ENCODE data around the gene MRFAP1. TPM values are rescaled to one million over a fixed set of nuclear protein-coding genes. Genes with fewer than 3 reads are reported as not detected.
A peak's percentile ranks its signal among the peaks of the same experiment; 100 is the strongest.

The MRFAP1 gene
- total and polyA plus RNA-seq, 2 experiments from 2014 or later: 221 to 256 TPM

- Histone ChIP-seq H3K27me3 (no peaks in the 10 kb centered on the region), H3K36me3 (replicated peaks; ENCODE audit: insufficient read depth, low read depth) (no peaks in the 10 kb centered on the region), H3K4me1 (ENCODE audit: insufficient read depth) (peaks cover 18% of the 10 kb centered on the region), H3K9me3 (ENCODE audit: low read depth) (no peaks in the 10 kb centered on the region), H4K20me1 (ENCODE audit: insufficient read depth, poor library complexity, severe bottlenecking) (no peaks in the 10 kb centered on the region), H2AFZ (no peak overlapping the region), H3K4me3 (no peak overlapping the region), H3K9me2 (replicated peaks; ENCODE audit: insufficient read depth) (no peaks in the 10 kb centered on the region), H3K79me2 (peaks cover 5% of the 10 kb centered on the region), H3K27ac (no peak overlapping the region), H3K4me2 (no peak overlapping the region)
- no peak for DNase-seq (ENCODE audit: low spot score)
- 97% methylated on average over 11 of the region's 11 CpGs for WGBS (ENCODE audit: low lambda C conversion rate, missing lambda C conversion rate)
- TF ChIP-seq, protein P1, sequence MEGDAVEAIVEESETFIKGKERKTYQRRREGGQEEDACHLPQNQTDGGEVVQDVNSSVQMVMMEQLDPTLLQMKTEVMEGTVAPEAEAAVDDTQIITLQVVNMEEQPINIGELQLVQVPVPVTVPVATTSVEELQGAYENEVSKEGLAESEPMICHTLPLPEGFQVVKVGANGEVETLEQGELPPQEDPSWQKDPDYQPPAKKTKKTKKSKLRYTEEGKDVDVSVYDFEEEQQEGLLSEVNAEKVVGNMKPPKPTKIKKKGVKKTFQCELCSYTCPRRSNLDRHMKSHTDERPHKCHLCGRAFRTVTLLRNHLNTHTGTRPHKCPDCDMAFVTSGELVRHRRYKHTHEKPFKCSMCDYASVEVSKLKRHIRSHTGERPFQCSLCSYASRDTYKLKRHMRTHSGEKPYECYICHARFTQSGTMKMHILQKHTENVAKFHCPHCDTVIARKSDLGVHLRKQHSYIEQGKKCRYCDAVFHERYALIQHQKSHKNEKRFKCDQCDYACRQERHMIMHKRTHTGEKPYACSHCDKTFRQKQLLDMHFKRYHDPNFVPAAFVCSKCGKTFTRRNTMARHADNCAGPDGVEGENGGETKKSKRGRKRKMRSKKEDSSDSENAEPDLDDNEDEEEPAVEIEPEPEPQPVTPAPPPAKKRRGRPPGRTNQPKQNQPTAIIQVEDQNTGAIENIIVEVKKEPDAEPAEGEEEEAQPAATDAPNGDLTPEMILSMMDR (IDR thresholded peaks at IDR 0.05; ENCODE audit: poor library complexity): no peak
- TF ChIP-seq EZH2phosphoT487 (IDR thresholded peaks at IDR 0.05; ENCODE audit: low read depth, severe bottlenecking, unreplicated experiment) (no peak), EZH2 (IDR thresholded peaks at IDR 0.05; ENCODE audit: borderline replicate concordance) (no peak)
Observed at GRCh38 chr4:6684656-6685055, 44.2 kb downstream of the MRFAP1 start.

DNA sequence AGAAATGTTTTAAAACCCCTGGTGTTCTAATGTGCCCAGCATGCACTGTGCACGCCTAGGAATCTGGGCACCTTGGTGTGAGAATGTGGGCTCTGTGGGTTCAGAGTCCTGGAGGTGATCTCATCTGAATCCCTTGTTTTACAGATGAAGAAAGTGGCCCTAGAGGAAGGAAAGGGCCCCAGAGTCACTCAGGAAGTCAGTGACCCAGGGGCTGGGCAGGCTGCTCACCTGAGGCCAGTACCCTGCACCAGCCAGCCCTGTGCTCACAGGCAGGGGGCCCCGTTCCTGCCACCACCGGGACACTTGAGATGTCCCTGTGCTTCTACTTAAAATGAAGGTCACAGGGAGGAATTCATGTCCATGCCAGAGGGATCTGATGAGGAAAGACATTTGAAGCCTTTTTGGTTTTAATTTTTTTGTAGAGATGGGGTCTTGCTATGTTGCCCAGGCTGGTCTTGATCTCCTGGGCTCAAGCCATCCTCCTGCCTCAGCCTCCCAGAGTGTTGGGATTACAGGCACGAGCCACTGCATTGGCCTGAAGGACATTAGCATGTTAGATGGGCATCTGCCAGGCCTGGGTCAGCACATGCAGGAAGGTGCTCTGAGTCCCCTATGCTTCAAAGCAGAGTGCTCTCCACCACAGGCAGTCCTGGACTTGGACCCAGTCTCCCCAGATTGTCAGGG is 45.8 kb downstream of the MRFAP1 start:
- no peaks in the 10 kb centered on the region for H3K27me3 ChIP-seq
- no peak overlapping the region for H2AFZ ChIP-seq
- TF ChIP-seq EZH2phosphoT487 (IDR thresholded peaks at IDR 0.05; ENCODE audit: low read depth, severe bottlenecking, unreplicated experiment) (no peak), EZH2 (IDR thresholded peaks at IDR 0.05; ENCODE audit: borderline replicate concordance) (no peak)
- TF ChIP-seq, protein P1 (IDR thresholded peaks at IDR 0.05; ENCODE audit: poor library complexity): no peak
- H3K4me1 ChIP-seq (ENCODE audit: insufficient read depth): peaks cover 27% of the 10 kb centered on the region
- no peak for DNase-seq (ENCODE audit: low spot score)
- no peak overlapping the region for H3K27ac ChIP-seq
- no peak overlapping the region for H3K4me2 ChIP-seq
- H3K79me2 ChIP-seq: peaks cover 5% of the 10 kb centered on the region
- H3K4me3 ChIP-seq: no peak overlapping the region
- no peaks in the 10 kb centered on the region for H3K9me3 ChIP-seq (ENCODE audit: low read depth)
- H4K20me1 ChIP-seq (ENCODE audit: insufficient read depth, poor library complexity, severe bottlenecking): no peaks in the 10 kb centered on the region
- 94% methylated on average over 4 of the region's 4 CpGs for WGBS (ENCODE audit: low lambda C conversion rate, missing lambda C conversion rate)
- H3K9me2 ChIP-seq (replicated peaks; ENCODE audit: insufficient read depth): no peaks in the 10 kb centered on the region
- no peaks in the 10 kb centered on the region for H3K36me3 ChIP-seq (replicated peaks; ENCODE audit: insufficient read depth, low read depth)

- H2AFZ ChIP-seq: peak overlapping the region; percentile 10
- H3K27me3 ChIP-seq: no peaks in the 10 kb centered on the region
- no peaks in the 10 kb centered on the region for H3K9me3 ChIP-seq (ENCODE audit: low read depth)
- DNase-seq (ENCODE audit: low spot score): peak; percentile 70
- H3K27ac ChIP-seq: peak overlapping the region; percentile 94
- TF ChIP-seq EZH2 (IDR thresholded peaks at IDR 0.05; ENCODE audit: borderline replicate concordance): no peak
- TF ChIP-seq, protein P1 (IDR thresholded peaks at IDR 0.05; ENCODE audit: poor library complexity): peak; percentile 17
- H3K79me2 ChIP-seq: peaks cover 10% of the 10 kb centered on the region
- peaks cover 37% of the 10 kb centered on the region for H3K4me1 ChIP-seq (ENCODE audit: insufficient read depth)
- H3K36me3 ChIP-seq (replicated peaks; ENCODE audit: insufficient read depth, low read depth): no peaks in the 10 kb centered on the region
- peak overlapping the region; percentile 63 for H3K4me2 ChIP-seq
- WGBS (ENCODE audit: low lambda C conversion rate, missing lambda C conversion rate): 77% methylated on average over 24 of the region's 24 CpGs
- no peaks in the 10 kb centered on the region for H3K9me2 ChIP-seq (replicated peaks; ENCODE audit: insufficient read depth)
- H4K20me1 ChIP-seq (ENCODE audit: insufficient read depth, poor library complexity, severe bottlenecking): no peaks in the 10 kb centered on the region
- H3K4me3 ChIP-seq: no peak overlapping the region
Observed at GRCh38 chr4:6687947-6688878, 47.7 kb downstream of the MRFAP1 start.
